Right lobe of liver (tissue), 4 donors: ENCODE measurements around the gene IQGAP3.

Experiments used
- POLR2A ChIP-seq: fragments of 450-650 bp; IDR thresholded peaks from one replicate; pipeline ENCODE4 v1.6.1; 2017; ENCODE audit warnings: antibody characterized with exemption, mild to moderate bottlenecking
- TF ChIP-seq, protein P1 (sequence below), 4 donors: fragments of 200-600 bp in 3 of 4; fragments of 450-650 bp in 1 of 4; IDR thresholded peaks; one replicate each; pipeline versions ENCODE4 v1.5.1 to v1.8.0; 2016 to 2022; ENCODE audit warnings: antibody characterized with exemption in 4 of 4, mild to moderate bottlenecking in 2 of 4
- donor health status: DM: no; HTN: no; CAD: no.
- donor health status: DM: no; HTN: no; CAD: no.
- donor health status: DM: no; HTN: yes; CAD: no.

GRCh38 chr1:156552518-156552917, 19.8 kb downstream of the IQGAP3 start:
- TF ChIP-seq POLR2A = no peak
- TF ChIP-seq, protein P1, sequence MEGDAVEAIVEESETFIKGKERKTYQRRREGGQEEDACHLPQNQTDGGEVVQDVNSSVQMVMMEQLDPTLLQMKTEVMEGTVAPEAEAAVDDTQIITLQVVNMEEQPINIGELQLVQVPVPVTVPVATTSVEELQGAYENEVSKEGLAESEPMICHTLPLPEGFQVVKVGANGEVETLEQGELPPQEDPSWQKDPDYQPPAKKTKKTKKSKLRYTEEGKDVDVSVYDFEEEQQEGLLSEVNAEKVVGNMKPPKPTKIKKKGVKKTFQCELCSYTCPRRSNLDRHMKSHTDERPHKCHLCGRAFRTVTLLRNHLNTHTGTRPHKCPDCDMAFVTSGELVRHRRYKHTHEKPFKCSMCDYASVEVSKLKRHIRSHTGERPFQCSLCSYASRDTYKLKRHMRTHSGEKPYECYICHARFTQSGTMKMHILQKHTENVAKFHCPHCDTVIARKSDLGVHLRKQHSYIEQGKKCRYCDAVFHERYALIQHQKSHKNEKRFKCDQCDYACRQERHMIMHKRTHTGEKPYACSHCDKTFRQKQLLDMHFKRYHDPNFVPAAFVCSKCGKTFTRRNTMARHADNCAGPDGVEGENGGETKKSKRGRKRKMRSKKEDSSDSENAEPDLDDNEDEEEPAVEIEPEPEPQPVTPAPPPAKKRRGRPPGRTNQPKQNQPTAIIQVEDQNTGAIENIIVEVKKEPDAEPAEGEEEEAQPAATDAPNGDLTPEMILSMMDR (IDR thresholded peaks at IDR 0.05) = no peak
